HEK293T (cell line): ENCODE results near the gene ATOH7.

Experiments used
- BHLHE40 ChIP-seq: fragments of 450-650 bp; IDR thresholded peaks from 2 replicates; pipeline ENCODE4 v1.6.1; 2016; ENCODE audit warnings: mild to moderate bottlenecking, moderate library complexity, borderline replicate concordance
- CTBP1 ChIP-seq: fragments of 450-650 bp; IDR thresholded peaks from 2 replicates; pipeline ENCODE4 v1.6.1; 2016; ENCODE audit warnings: borderline replicate concordance
- FOXA1 ChIP-seq: fragments of 450-650 bp; IDR thresholded peaks from 2 replicates; pipeline ENCODE4 v1.6.1; 2016; ENCODE audit warnings: mild to moderate bottlenecking
- FOXK2 ChIP-seq: fragments of 450-650 bp; IDR thresholded peaks from 2 replicates; pipeline ENCODE4 v1.6.1; 2016; ENCODE audit warnings: mild to moderate bottlenecking
- LEF1 ChIP-seq: fragments of 450-650 bp; IDR thresholded peaks from 2 replicates; pipeline ENCODE4 v1.6.1; 2017; ENCODE audit warnings: mild to moderate bottlenecking, borderline replicate concordance
- NFRKB ChIP-seq: fragments of 450-650 bp; IDR thresholded peaks from 2 replicates; pipeline ENCODE4 v1.6.1; 2016; ENCODE audit warnings: mild to moderate bottlenecking, moderate library complexity
- PKNOX1 ChIP-seq: fragments of 450-650 bp; IDR thresholded peaks from 2 replicates; pipeline ENCODE4 v1.6.1; 2016
- SP1 ChIP-seq: fragments of 450-650 bp; IDR thresholded peaks from 2 replicates; pipeline ENCODE4 v1.6.1; 2017
- SUZ12 ChIP-seq: fragments of 450-650 bp; IDR thresholded peaks from 2 replicates; pipeline ENCODE4 v1.6.1; 2016; ENCODE audit warnings: mild to moderate bottlenecking
- TARDBP ChIP-seq: fragments of 450-650 bp; IDR thresholded peaks from 2 replicates; pipeline ENCODE4 v1.6.1; 2016

GRCh38 chr10:68231817-68232251 is at the start of gene ATOH7:
- no peak for TF ChIP-seq PKNOX1
- no peak for TF ChIP-seq FOXK2
- TF ChIP-seq FOXA1: no peak
- TF ChIP-seq SP1: no peak
- TF ChIP-seq BHLHE40: no peak
- no peak for TF ChIP-seq SUZ12
- no peak for TF ChIP-seq CTBP1
- TF ChIP-seq TARDBP: no peak
- no peak for TF ChIP-seq NFRKB
- TF ChIP-seq LEF1: no peak
